Skeletal muscle tissue (tissue), 4 donors: ENCODE data around the gene LAMP5. TPM values are rescaled to one million over a fixed set of nuclear protein-coding genes. Genes with fewer than 3 reads are reported as not detected.

Experiments used
- H3K27ac ChIP-seq: one replicate; pipeline ENCODE4 v1.7.0; 2013; ENCODE audit warnings: mild to moderate bottlenecking, low read depth, low read length, inconsistent platforms
- H3K27me3 ChIP-seq, 3 donors: one replicate each; pipeline ENCODE4 v1.7.0; 2013; ENCODE audit warnings: low read length in 3 of 3; ENCODE audit not compliant: control insufficient read depth in 3 of 3, insufficient read depth in 3 of 3
- H3K36me3 ChIP-seq, 3 donors: one replicate each; pipeline ENCODE4 v1.7.0; 2013; ENCODE audit warnings: low read length in 3 of 3; ENCODE audit not compliant: control insufficient read depth in 3 of 3, insufficient read depth in 3 of 3
- H3K4me1 ChIP-seq, 3 donors: one replicate each; pipeline ENCODE4 v1.7.0; 2013; ENCODE audit warnings: low read length in 3 of 3, mild to moderate bottlenecking in 3 of 3; ENCODE audit not compliant: control insufficient read depth in 3 of 3, insufficient read depth in 3 of 3
- H3K4me3 ChIP-seq, 3 donors: one replicate each; pipeline ENCODE4 v1.7.0; 2013; ENCODE audit warnings: low read length in 3 of 3
- H3K9ac ChIP-seq, 3 donors: one replicate each; pipeline ENCODE4 v1.7.0; 2013; ENCODE audit warnings: low read length in 3 of 3, mild to moderate bottlenecking in 3 of 3, moderate library complexity in 2 of 3, low read depth in 1 of 3
- H3K9me3 ChIP-seq, 3 donors: one replicate each; pipeline ENCODE4 v1.7.0; 2013; ENCODE audit warnings: low read length in 3 of 3; ENCODE audit not compliant: control insufficient read depth in 3 of 3
- total RNA-seq: library from RNA; depleted of rRNA; stranded (reverse); fragments of >200 nt; gene quantifications from one replicate; pipeline ENCODE4 v1.2.3, GENCODE V29; 2014
- donor health status: Osteomylitis.

The LAMP5 gene
- total RNA-seq, 1 donor from 2014 or later, result 1.6 TPM

- Histone ChIP-seq H3K9ac (no peak overlapping the region), H3K27ac (no peak overlapping the region), H3K9me3 (peaks cover 0 to 2% (median 0%) of the 10 kb centered on the region in 3 donors), H3K27me3 (no peaks in the 10 kb centered on the region), H3K4me3 (no peak overlapping the region), H3K36me3 (no peaks in the 10 kb centered on the region), H3K4me1 (no peaks in the 10 kb centered on the region)
These were observed 41.4 kb downstream of the LAMP5 start for GRCh38 chr20:9555781-9556180.

- H3K9me3 ChIP-seq, result peaks cover 0 to 2% (median 0%) of the 10 kb centered on the region in 3 donors
- H3K9ac ChIP-seq, result no peak overlapping the region
- no peaks in the 10 kb centered on the region for H3K27me3 ChIP-seq
- no peaks in the 10 kb centered on the region for H3K36me3 ChIP-seq
- H3K27ac ChIP-seq, result no peak overlapping the region
- H3K4me3 ChIP-seq, result no peak overlapping the region
- H3K4me1 ChIP-seq, result no peaks in the 10 kb centered on the region
These were observed 43.0 kb downstream of the LAMP5 start for GRCh38 chr20:9557411-9557810.

GRCh38 chr20:9565910-9566550 is 51.6 kb downstream of the LAMP5 start:
- no peaks in the 10 kb centered on the region for H3K9me3 ChIP-seq
- H3K27ac ChIP-seq, result no peak overlapping the region
- H3K9ac ChIP-seq, result no peak overlapping the region
- no peaks in the 10 kb centered on the region for H3K4me1 ChIP-seq
- H3K36me3 ChIP-seq, result no peaks in the 10 kb centered on the region
- no peak overlapping the region for H3K4me3 ChIP-seq
- peaks cover 0 to 9% (median 0%) of the 10 kb centered on the region in 3 donors for H3K27me3 ChIP-seq

GRCh38 chr20:9566977-9567376 is 52.6 kb downstream of the LAMP5 start:
- H3K27ac ChIP-seq, result no peak overlapping the region
- H3K4me1 ChIP-seq, result no peaks in the 10 kb centered on the region
- H3K9ac ChIP-seq, result no peak overlapping the region
- no peaks in the 10 kb centered on the region for H3K9me3 ChIP-seq
- H3K36me3 ChIP-seq, result no peaks in the 10 kb centered on the region
- no peak overlapping the region for H3K4me3 ChIP-seq
- peaks cover 0 to 9% (median 0%) of the 10 kb centered on the region in 3 donors for H3K27me3 ChIP-seq

- Histone ChIP-seq H3K27me3 (peaks cover 0 to 7% (median 0%) of the 10 kb centered on the region in 3 donors), H3K36me3 (no peaks in the 10 kb centered on the region), H3K9ac (no peak overlapping the region), H3K27ac (no peak overlapping the region), H3K4me3 (no peak overlapping the region), H3K9me3 (no peaks in the 10 kb centered on the region), H3K4me1 (no peaks in the 10 kb centered on the region)
These were observed 56.2 kb downstream of the LAMP5 start for GRCh38 chr20:9570612-9571011.

GRCh38 chr20:9571783-9572182 is 57.4 kb downstream of the LAMP5 start:
- Histone ChIP-seq H3K27me3 (peaks cover 0 to 3% (median 0%) of the 10 kb centered on the region in 3 donors), H3K9me3 (no peaks in the 10 kb centered on the region), H3K9ac (no peak overlapping the region), H3K4me3 (no peak overlapping the region), H3K27ac (no peak overlapping the region), H3K36me3 (no peaks in the 10 kb centered on the region), H3K4me1 (no peaks in the 10 kb centered on the region)

GRCh38 chr20:9572670-9573069 is 58.3 kb downstream of the LAMP5 start:
- H3K9me3 ChIP-seq, result no peaks in the 10 kb centered on the region
- H3K4me1 ChIP-seq, result no peaks in the 10 kb centered on the region
- no peak overlapping the region for H3K9ac ChIP-seq
- H3K27ac ChIP-seq, result no peak overlapping the region
- peaks cover 0 to 3% (median 0%) of the 10 kb centered on the region in 3 donors for H3K27me3 ChIP-seq
- no peaks in the 10 kb centered on the region for H3K36me3 ChIP-seq
- H3K4me3 ChIP-seq, result no peak overlapping the region

GRCh38 chr20:9573335-9574151 is 59.2 kb downstream of the LAMP5 start:
- Histone ChIP-seq H3K4me3 (no peak overlapping the region), H3K9ac (no peak overlapping the region), H3K36me3 (no peaks in the 10 kb centered on the region), H3K27me3 (peaks cover 0 to 3% (median 0%) of the 10 kb centered on the region in 3 donors), H3K9me3 (no peaks in the 10 kb centered on the region), H3K4me1 (no peaks in the 10 kb centered on the region), H3K27ac (no peak overlapping the region)

GRCh38 chr20:9574181-9574580 is 59.8 kb downstream of the LAMP5 start:
- H3K27me3 ChIP-seq, result peaks cover 0 to 3% (median 0%) of the 10 kb centered on the region in 3 donors
- no peak overlapping the region for H3K4me3 ChIP-seq
- no peaks in the 10 kb centered on the region for H3K4me1 ChIP-seq
- no peak overlapping the region for H3K27ac ChIP-seq
- no peaks in the 10 kb centered on the region for H3K9me3 ChIP-seq
- no peaks in the 10 kb centered on the region for H3K36me3 ChIP-seq
- H3K9ac ChIP-seq, result no peak overlapping the region

GRCh38 chr20:9574776-9575175 is 60.4 kb downstream of the LAMP5 start:
- Histone ChIP-seq H3K4me1 (no peaks in the 10 kb centered on the region), H3K36me3 (no peaks in the 10 kb centered on the region), H3K27me3 (peaks cover 0 to 3% (median 0%) of the 10 kb centered on the region in 3 donors), H3K9me3 (no peaks in the 10 kb centered on the region), H3K9ac (no peak overlapping the region), H3K4me3 (no peak overlapping the region), H3K27ac (no peak overlapping the region)
